Thymus (tissue), 11 donors: Measurements from ENCODE around the gene RBM43. TPM values are rescaled to one million over a fixed set of nuclear protein-coding genes. Genes with fewer than 3 reads are reported as not detected.

ENCODE experiments used
- DNase-seq, 9 donors: peaks; one replicate each; pipeline ENCODE4 v3.0.0-alpha.2; 2013; ENCODE audit warnings: low spot score in 9 of 9, low read depth in 6 of 9, missing footprints in 1 of 9
- H3K27ac ChIP-seq, 2 donors: one replicate each; pipeline ENCODE4 v1.5.1; 2013; ENCODE audit warnings: control low read depth in 1 of 2, low read depth in 1 of 2, low read length in 1 of 2, mild to moderate bottlenecking in 1 of 2, moderate library complexity in 1 of 2
- H3K27me3 ChIP-seq, 2 donors: one replicate each; pipeline ENCODE4 v1.5.1; 2013; ENCODE audit warnings: low read length in 1 of 2; ENCODE audit not compliant: control insufficient read depth in 2 of 2, insufficient read depth in 1 of 2
- H3K36me3 ChIP-seq, 2 donors: one replicate each; pipeline ENCODE4 v1.5.1; 2013; ENCODE audit warnings: low read length in 1 of 2, mild to moderate bottlenecking in 1 of 2, moderate library complexity in 1 of 2; ENCODE audit not compliant: control insufficient read depth in 2 of 2, insufficient read depth in 2 of 2
- H3K4me1 ChIP-seq, 2 donors: one replicate each; pipeline ENCODE4 v1.5.1; 2013; ENCODE audit warnings: low read length in 2 of 2; ENCODE audit not compliant: control insufficient read depth in 2 of 2, insufficient read depth in 2 of 2
- H3K4me3 ChIP-seq, 2 donors: one replicate each; pipeline ENCODE4 v1.5.1; 2013; ENCODE audit warnings: low read length in 2 of 2, control low read depth in 1 of 2, mild to moderate bottlenecking in 1 of 2
- H3K9me3 ChIP-seq, 2 donors: one replicate each; pipeline ENCODE4 v1.5.1; 2013; ENCODE audit warnings: low read length in 1 of 2, mild to moderate bottlenecking in 1 of 2; ENCODE audit not compliant: control insufficient read depth in 2 of 2, insufficient read depth in 1 of 2
- WGBS: extraction: QIAGEN DNeasy Blood & Tissue Kit; methylation state at CpG from one replicate; pipeline ENCODE4 v1.1.7; 2013; 5-methylcytosine and 5-hydroxymethylcytosine counted together
- polyA plus RNA-seq: library from polyadenylated mRNA; stranded (reverse); fragments of 200-250 nt; gene quantifications from one replicate; pipeline ENCODE4 v1.2.3, GENCODE V29; 2013
- total RNA-seq: library from RNA; stranded (reverse); fragments of 120-200 nt; gene quantifications from one replicate; pipeline ENCODE4 v1.2.4, GENCODE V29; 2013
- donor health status: healthy.

RBM43 gene
- total and polyA plus RNA-seq, 2 donors = 4.7 to 9.5 TPM

DNA sequence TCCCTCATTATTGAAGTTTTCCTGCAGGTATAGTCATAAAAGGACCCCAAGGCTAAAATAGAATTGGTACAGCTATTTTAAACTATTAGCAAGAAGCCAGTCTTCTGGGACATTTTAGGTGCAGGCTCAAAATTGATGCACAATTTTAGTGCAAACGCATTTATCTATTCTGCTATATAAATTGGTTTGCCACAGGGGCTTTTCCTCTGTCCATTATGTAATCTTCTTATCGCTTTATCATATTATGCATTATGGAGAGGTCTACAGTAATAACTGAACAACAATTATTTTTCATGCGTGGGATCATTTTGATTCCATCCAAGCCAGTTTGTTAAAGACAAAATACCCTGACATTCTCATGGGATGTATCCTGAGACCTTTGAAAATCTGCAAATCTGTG, 54.6 kb downstream of the RBM43 start:
- Histone ChIP-seq H3K9me3 (no peaks in the 10 kb centered on the region), H3K4me1 (no peaks in the 10 kb centered on the region), H3K4me3 (no peak overlapping the region), H3K27ac (no peak overlapping the region), H3K27me3 (no peaks in the 10 kb centered on the region), H3K36me3 (no peaks in the 10 kb centered on the region)
- no peak for DNase-seq
- 97% methylated on average over 3 of the region's 3 CpGs for WGBS

DNA sequence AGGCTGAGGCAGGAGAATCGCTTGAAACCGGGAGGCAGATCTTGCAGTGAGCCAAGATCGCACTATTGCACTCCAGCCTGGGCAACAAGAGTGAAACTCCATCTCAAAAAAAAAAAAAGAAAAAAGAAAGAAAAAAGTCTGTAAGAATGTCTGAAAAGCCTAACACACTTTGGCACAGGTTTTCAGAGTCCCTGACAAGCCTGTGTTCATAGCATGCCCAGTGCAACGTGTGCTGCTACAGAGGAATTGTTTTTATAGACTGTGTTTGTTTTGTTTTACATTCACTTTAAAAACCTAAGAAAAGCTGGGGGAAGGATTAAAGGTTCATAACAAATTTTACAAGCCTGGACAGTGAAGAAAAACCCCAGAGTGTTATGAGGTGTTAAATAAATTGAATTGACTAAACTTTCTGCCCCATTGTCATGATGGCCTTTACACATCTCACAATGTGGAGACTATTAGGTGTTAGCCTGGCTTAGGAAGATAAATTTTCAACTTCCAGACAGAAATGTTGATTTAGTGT, 55.2 kb downstream of the RBM43 start:
- no peak overlapping the region for H3K27ac ChIP-seq
- H3K27me3 ChIP-seq = no peaks in the 10 kb centered on the region
- WGBS = 95% methylated on average over 4 of the region's 4 CpGs
- no peaks in the 10 kb centered on the region for H3K9me3 ChIP-seq
- no peak for DNase-seq
- H3K4me1 ChIP-seq = no peaks in the 10 kb centered on the region
- H3K36me3 ChIP-seq = no peaks in the 10 kb centered on the region
- H3K4me3 ChIP-seq = no peak overlapping the region

DNA sequence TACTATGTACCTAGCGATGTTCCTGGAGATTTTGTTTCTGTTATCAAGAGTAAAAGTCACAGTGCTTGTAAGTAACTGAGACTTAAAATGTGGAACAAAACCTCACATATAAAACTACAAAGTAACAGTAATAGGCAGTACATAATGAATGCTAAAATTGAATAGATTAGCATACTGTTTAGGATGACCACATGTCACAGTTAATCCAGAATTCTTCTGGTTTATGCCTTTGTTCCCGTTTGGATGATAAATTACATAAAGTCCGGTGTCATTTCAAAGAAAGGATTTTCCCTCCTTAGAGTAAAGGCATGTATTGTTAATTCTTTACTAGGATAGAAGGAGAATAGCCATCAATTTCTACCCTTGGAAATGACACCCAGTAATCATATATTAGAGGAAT, 56.1 kb downstream of the RBM43 start:
- Histone ChIP-seq H3K36me3 (no peaks in the 10 kb centered on the region), H3K27ac (no peak overlapping the region), H3K4me1 (no peaks in the 10 kb centered on the region), H3K4me3 (no peak overlapping the region), H3K27me3 (no peaks in the 10 kb centered on the region), H3K9me3 (no peaks in the 10 kb centered on the region)
- DNase-seq = no peak
- WGBS = 93% methylated on average over 3 of the region's 3 CpGs

DNA sequence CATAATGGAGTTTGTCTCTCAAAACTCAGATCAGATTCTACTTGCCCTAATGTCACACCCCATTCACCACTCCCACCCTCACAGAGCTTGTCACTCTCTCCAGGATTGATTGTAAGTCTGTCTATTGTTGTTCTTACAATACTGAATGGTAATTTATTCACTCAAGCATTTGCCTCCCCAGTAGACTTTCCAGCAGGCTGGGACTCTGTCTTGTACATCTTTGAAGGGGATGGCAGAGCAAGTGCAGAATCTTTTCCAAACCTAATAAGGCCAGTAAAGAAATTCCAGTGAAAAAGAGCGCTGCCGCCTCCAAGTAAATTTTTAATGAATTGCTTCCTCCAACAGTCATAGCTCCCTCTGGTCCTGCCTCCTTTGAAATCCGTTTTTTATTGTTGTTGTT, 56.9 kb downstream of the RBM43 start:
- Histone ChIP-seq H3K27ac (no peak overlapping the region), H3K9me3 (no peaks in the 10 kb centered on the region), H3K36me3 (no peaks in the 10 kb centered on the region), H3K27me3 (no peaks in the 10 kb centered on the region), H3K4me1 (no peaks in the 10 kb centered on the region), H3K4me3 (no peak overlapping the region)
- WGBS = 96% methylated on average over 3 of the region's 3 CpGs
- DNase-seq = no peak

DNA sequence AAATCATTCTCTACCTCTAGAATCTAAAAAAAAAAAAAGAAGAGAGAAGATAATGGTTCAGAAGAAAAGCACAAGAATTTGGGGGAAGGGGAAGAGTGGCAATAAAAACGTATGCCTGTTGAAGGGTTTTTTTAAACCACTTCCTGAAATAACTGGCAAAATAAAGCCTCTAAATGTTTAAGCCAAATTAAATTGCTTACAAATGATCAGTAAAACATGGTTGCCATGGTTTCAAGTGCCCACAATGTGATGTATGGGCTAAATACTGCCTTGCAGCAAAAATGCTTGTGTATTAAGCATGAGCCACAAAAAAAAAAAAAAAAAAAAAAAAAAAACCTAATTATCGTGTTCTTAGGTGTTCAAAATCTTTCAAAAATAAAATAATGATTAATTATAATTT, 60.8 kb downstream of the RBM43 start:
- no peak overlapping the region for H3K4me3 ChIP-seq
- H3K36me3 ChIP-seq = no peaks in the 10 kb centered on the region
- no peaks in the 10 kb centered on the region for H3K27me3 ChIP-seq
- H3K27ac ChIP-seq = no peak overlapping the region
- WGBS = 8% methylated on average over 2 of the region's 2 CpGs
- no peaks in the 10 kb centered on the region for H3K4me1 ChIP-seq
- H3K9me3 ChIP-seq = no peaks in the 10 kb centered on the region
- no peak for DNase-seq

DNA sequence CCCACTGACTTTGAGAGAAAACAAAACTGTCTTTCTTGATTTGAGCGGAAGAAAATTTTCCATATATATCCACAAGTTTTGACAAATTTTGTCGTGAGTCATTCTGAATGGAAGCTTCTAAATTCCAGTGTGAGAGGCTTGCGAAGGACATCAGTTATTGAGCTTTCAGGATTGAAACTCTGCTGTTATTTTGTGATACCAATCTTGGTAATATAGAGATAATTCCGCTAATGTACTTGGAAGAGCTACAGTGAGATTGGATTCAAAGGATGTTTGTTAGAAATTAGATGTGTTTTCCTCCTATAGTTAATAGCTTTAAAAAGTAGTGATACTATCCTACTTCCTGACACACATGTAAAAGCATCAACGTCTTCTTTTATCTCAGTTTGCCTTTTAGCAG, 61.4 kb downstream of the RBM43 start:
- Histone ChIP-seq H3K36me3 (no peaks in the 10 kb centered on the region), H3K9me3 (no peaks in the 10 kb centered on the region), H3K4me1 (no peaks in the 10 kb centered on the region), H3K27me3 (no peaks in the 10 kb centered on the region), H3K4me3 (no peak overlapping the region), H3K27ac (no peak overlapping the region)
- WGBS = 84% methylated on average over 5 of the region's 5 CpGs
- DNase-seq = no peak

DNA sequence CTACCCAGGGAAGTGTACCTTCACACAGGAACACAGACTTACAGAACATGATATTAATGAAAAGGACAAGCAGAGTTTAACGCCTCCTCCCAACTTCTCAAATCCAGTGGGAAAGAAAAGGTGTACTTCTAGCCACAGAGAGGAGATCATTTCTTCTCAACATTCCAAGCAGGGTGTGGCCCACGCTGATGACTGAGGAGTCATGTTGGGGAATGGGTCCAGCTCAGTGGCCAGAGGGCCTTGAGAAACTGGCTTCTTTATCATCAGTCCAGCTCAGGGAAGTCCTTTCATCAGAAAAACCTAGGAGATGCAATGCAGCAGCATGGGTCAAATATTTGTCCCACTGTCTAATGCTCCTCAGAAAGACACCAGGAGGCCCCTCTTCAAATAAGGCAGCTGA, 63.0 kb downstream of the RBM43 start:
- 98% methylated on average over 2 of the region's 2 CpGs for WGBS
- no peaks in the 10 kb centered on the region for H3K27me3 ChIP-seq

More for the DNA sequence above, 63.0 kb downstream of the RBM43 start:
- Histone ChIP-seq H3K36me3 (no peaks in the 10 kb centered on the region), H3K9me3 (no peaks in the 10 kb centered on the region), H3K4me1 (no peaks in the 10 kb centered on the region), H3K4me3 (no peak overlapping the region), H3K27ac (no peak overlapping the region)
- no peak for DNase-seq

Other genes with a start within 250 kb of the RBM43 start
- gene NMI, start 27.8 kb upstream of the RBM43 start, total RNA-seq = 47.4 TPM
- 38.8 TPM for gene NMI, start 27.8 kb upstream of the RBM43 start, polyA plus RNA-seq
- gene TNFAIP6, start 95.7 kb upstream of the RBM43 start, total RNA-seq = 2.3 TPM
- gene TNFAIP6, start 95.7 kb upstream of the RBM43 start, polyA plus RNA-seq = 3.3 TPM
- 35.9 TPM for gene RIF1, start 148.0 kb upstream of the RBM43 start, total RNA-seq
- gene RIF1, start 148.0 kb upstream of the RBM43 start, polyA plus RNA-seq = 7.4 TPM